Endodermal cell (in vitro differentiated cells): ENCODE results near the gene NRXN2. TPM values are rescaled to one million over a fixed set of nuclear protein-coding genes. Genes with fewer than 3 reads are reported as not detected.

Experiments used
- DNase-seq: peaks from one replicate; pipeline ENCODE4 v3.0.0-alpha.2; 2017
- H3K27ac ChIP-seq: 2 replicates; pipeline ENCODE4 v1.5.1; 2013; ENCODE audit warnings: mild to moderate bottlenecking, low read depth, low read length, moderate library complexity
- H3K27me3 ChIP-seq: 2 replicates; pipeline ENCODE4 v1.6.1; 2013; ENCODE audit warnings: mild to moderate bottlenecking, low read length, moderate library complexity; ENCODE audit not compliant: insufficient read depth, control insufficient read depth, poor library complexity, severe bottlenecking
- H3K36me3 ChIP-seq: 2 replicates; pipeline ENCODE4 v1.7.0; 2013; ENCODE audit warnings: mild to moderate bottlenecking, low read length, moderate library complexity; ENCODE audit not compliant: control insufficient read depth, insufficient read depth
- H3K4me1 ChIP-seq: one replicate; pipeline ENCODE4 v1.7.0; 2013; ENCODE audit warnings: low read length; ENCODE audit not compliant: control insufficient read depth, insufficient read depth
- H3K4me3 ChIP-seq: 2 replicates; pipeline ENCODE4 v1.5.1; 2013; ENCODE audit warnings: mild to moderate bottlenecking, low read length, moderate library complexity
- H3K9ac ChIP-seq: 2 replicates; pipeline ENCODE4 v1.6.1; 2013; ENCODE audit warnings: mild to moderate bottlenecking, low read length, moderate library complexity; ENCODE audit not compliant: poor library complexity, severe bottlenecking; ENCODE audit errors: extremely low read depth
- H3K9me3 ChIP-seq: 2 replicates; pipeline ENCODE4 v1.6.1; 2013; ENCODE audit warnings: mild to moderate bottlenecking, low read length, moderate library complexity; ENCODE audit not compliant: control insufficient read depth
- H3K27ac Mint-ChIP-seq: 2 replicates; pipeline ENCODE4 v1.8.0; 2020; ENCODE audit warnings: mixed read lengths
- H3K27me3 Mint-ChIP-seq: 2 replicates; pipeline ENCODE4 v1.8.0; 2021; ENCODE audit warnings: mild to moderate bottlenecking, mixed read lengths; ENCODE audit not compliant: insufficient read depth
- H3K36me3 Mint-ChIP-seq: 2 replicates; pipeline ENCODE4 v1.8.0; 2020; ENCODE audit warnings: low read depth, mixed read lengths
- H3K4me1 Mint-ChIP-seq: 2 replicates; pipeline ENCODE4 v1.8.0; 2020; ENCODE audit warnings: mixed read lengths
- H3K4me3 Mint-ChIP-seq: 2 replicates; pipeline ENCODE4 v1.8.0; 2020; ENCODE audit warnings: mild to moderate bottlenecking, moderate library complexity, mixed read lengths
- H3K9me3 Mint-ChIP-seq: 2 replicates; pipeline ENCODE4 v1.8.0; 2020; ENCODE audit warnings: mild to moderate bottlenecking, mixed read lengths
- WGBS, 2 experiments: methylation state at CpG; one replicate each; pipeline versions ENCODE4 v1.1.5 to v1.1.7; 2013; ENCODE audit warnings: missing lambda C conversion rate in 2 of 2, mixed read lengths in 1 of 2; ENCODE audit not compliant: insufficient coverage in 1 of 2, insufficient read length in 1 of 2; 5-methylcytosine and 5-hydroxymethylcytosine counted together
- total RNA-seq, 2 donors: library from RNA; stranded (reverse); fragmentation: NEBNext Ultra II Directional in 1 of 2; extraction: Animal tissue kit (Norgen Biotek cat#: 25700) in 1 of 2; gene quantifications; 2 replicates in 1 of 2; 3 replicates in 1 of 2; pipeline ENCODE4 v1.2.1, GENCODE V29; 2021
- TF ChIP-seq, protein P1 (sequence below): fragments of 200-600 bp; sonication (generic); conservative IDR thresholded peaks from 2 replicates; pipeline ENCODE4 v1.5.0; 2021; ENCODE audit warnings: antibody characterized with exemption, mild to moderate bottlenecking

The NRXN2 gene
- total RNA-seq, 2 donors from 2014 or later = 1.00 to 1.5 TPM

DNA sequence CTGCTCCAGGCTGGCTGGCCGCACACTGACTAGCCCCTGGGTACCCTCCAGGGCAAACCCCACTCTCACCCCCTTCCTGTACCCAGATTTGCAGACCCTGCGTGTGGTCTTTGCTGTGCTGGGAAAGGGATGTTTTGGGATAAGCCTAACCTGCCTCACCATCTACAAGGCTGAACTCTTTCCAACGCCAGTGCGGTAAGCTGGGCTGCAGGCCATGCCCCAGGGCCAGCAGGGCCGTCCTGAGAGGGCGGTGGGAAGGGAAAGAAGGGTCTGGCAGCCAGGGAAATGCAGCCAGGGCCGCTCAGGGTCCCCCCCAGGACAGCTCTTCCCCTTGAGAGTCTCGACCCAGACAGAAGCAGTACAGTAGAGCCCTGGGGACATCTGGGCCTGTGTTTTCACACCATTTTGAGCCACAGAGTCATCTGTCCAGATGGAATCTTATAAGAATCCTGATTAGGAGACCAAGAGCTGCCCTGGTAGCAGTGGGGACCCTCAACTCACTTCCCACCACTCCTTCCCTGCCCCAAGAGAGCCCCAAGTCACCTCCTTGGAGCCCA lies 154.3 kb downstream of the NRXN2 start:
- Histone ChIP-seq H3K36me3 (no peaks in the 10 kb centered on the region), H3K9me3 (no peaks in the 10 kb centered on the region), H3K27me3 (no peaks in the 10 kb centered on the region), H3K27ac (no peak overlapping the region), H3K4me3 (no peak overlapping the region), H3K9ac (no peak overlapping the region), H3K4me1 (no peaks in the 10 kb centered on the region)
- no peaks in the 10 kb centered on the region for H3K9me3 Mint-ChIP-seq
- H3K27ac Mint-ChIP-seq = no peak overlapping the region
- no peak overlapping the region for H3K4me3 Mint-ChIP-seq
- no peaks in the 10 kb centered on the region for H3K36me3 Mint-ChIP-seq
- TF ChIP-seq, protein P1, sequence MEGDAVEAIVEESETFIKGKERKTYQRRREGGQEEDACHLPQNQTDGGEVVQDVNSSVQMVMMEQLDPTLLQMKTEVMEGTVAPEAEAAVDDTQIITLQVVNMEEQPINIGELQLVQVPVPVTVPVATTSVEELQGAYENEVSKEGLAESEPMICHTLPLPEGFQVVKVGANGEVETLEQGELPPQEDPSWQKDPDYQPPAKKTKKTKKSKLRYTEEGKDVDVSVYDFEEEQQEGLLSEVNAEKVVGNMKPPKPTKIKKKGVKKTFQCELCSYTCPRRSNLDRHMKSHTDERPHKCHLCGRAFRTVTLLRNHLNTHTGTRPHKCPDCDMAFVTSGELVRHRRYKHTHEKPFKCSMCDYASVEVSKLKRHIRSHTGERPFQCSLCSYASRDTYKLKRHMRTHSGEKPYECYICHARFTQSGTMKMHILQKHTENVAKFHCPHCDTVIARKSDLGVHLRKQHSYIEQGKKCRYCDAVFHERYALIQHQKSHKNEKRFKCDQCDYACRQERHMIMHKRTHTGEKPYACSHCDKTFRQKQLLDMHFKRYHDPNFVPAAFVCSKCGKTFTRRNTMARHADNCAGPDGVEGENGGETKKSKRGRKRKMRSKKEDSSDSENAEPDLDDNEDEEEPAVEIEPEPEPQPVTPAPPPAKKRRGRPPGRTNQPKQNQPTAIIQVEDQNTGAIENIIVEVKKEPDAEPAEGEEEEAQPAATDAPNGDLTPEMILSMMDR = no peak
- peaks cover 1% of the 10 kb centered on the region for H3K27me3 Mint-ChIP-seq
- DNase-seq = peak; percentile 43
- peaks cover 14% of the 10 kb centered on the region for H3K4me1 Mint-ChIP-seq
- 95 to 97% methylated on average over 5 to 8 of the region's 8 CpGs for WGBS, 2 experiments

DNA sequence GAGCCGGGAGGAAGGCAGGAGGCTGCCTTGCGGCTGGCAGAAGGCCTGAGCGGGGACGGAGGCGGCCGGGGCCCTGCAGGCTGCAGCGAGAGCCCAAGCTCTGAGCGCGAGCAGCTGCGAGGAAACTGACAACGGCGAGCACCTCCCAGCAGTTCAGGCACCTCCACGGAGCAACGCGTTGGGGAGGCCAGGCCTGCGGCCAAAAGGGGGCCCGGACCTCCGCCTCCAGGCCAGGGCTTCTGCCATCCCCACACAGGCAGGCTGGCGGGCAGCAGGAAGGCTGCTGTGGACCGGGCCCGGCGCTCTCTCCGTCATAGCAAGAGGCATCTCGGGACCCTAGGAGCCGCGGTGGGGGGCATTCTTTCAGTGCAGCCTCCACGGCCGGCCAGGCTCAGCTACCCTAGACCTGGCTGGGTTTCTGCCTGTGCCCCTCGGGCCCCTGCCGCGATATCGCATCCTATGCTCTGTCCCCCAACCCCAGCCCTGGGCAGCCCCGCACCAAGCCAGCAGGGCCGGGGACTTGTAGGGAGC lies 154.9 kb downstream of the NRXN2 start:
- no peaks in the 10 kb centered on the region for H3K4me1 ChIP-seq
- Mint-ChIP-seq H3K36me3 (no peaks in the 10 kb centered on the region), H3K9me3 (no peaks in the 10 kb centered on the region), H3K27me3 (peaks cover 1% of the 10 kb centered on the region), H3K4me1 (peaks cover 14% of the 10 kb centered on the region), H3K4me3 (no peak overlapping the region), H3K27ac (no peak overlapping the region)
- no peak overlapping the region for H3K9ac ChIP-seq
- peak overlapping the region; percentile 84 for H3K27ac ChIP-seq
- H3K4me3 ChIP-seq = no peak overlapping the region
- TF ChIP-seq, protein P1 = no peak
- 92 to 95% methylated on average over 26 to 34 of the region's 34 CpGs for WGBS, 2 experiments
- DNase-seq = peak; percentile 60
- no peaks in the 10 kb centered on the region for H3K9me3 ChIP-seq
- H3K27me3 ChIP-seq = no peaks in the 10 kb centered on the region
- no peaks in the 10 kb centered on the region for H3K36me3 ChIP-seq

DNA sequence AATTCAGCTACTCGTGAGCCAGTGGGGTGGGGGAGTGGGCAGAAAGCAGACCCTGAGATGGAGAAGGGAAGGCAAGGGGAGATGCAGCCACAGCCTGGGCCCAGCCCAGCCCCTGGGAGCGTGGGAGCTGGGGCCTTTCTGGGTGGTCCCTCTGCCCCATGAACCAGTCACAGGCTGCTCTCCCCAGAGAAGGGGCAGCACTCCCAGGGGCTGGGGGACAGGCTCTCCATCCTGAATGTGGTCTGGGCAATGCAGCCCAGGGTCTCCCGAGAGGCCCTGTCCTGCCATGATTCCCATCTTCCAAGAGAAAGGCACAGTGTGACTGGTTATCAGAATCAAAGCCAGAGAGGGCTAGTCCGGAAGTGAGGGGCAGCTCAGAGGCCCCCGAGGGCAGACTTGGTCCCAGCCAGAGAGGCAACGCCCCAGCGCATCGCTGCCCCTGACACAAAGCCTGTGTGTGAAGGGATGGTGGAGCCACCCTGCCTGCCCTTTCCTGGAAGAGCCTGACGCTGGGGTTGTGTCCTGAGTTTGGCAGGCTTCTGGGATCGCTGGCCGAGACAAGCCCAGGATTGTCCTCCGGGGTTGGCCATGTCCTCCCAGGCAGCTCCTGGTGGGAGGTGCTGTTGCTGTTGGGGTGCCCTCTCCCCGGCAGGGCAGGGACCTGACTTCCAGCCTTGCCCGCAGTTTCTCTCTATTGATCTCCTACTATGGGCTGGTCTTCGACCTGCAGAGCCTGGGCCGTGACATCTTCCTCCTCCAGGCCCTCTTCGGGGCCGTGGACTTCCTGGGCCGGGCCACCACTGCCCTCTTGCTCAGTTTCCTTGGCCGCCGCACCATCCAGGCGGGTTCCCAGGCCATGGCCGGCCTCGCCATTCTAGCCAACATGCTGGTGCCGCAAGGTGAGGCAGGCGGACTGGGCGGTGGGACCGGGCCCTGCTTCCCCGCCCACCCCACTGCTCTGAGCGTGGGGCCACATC lies 155.8 kb downstream of the NRXN2 start:
- 87 to 89% methylated on average over 17 to 30 of the region's 30 CpGs for WGBS, 2 experiments
- Mint-ChIP-seq H3K27me3 (peaks cover 1% of the 10 kb centered on the region), H3K4me1 (peaks cover 10% of the 10 kb centered on the region), H3K27ac (peak overlapping the region; percentile 94), H3K36me3 (no peaks in the 10 kb centered on the region), H3K4me3 (peak overlapping the region; percentile 46), H3K9me3 (no peaks in the 10 kb centered on the region)
- Histone ChIP-seq H3K4me3 (no peak overlapping the region), H3K27me3 (no peaks in the 10 kb centered on the region), H3K4me1 (no peaks in the 10 kb centered on the region), H3K9me3 (no peaks in the 10 kb centered on the region), H3K36me3 (no peaks in the 10 kb centered on the region), H3K9ac (peak overlapping the region; percentile 12), H3K27ac (peak overlapping the region; percentile 84)
- peak; percentile 64 for DNase-seq
- TF ChIP-seq, protein P1 = no peak
